A673 (cell line): ENCODE data around the gene MAPK9. TPM values are rescaled to one million over a fixed set of nuclear protein-coding genes. Genes with fewer than 3 reads are reported as not detected.

Experiments used
- BruUV-seq: library from RNA; stranded (reverse); fragments of 400-500 nt; replicated peaks from 2 replicates; lab custom pipeline; 2021; lab: Mats Ljungman, UMichigan
- CTCF ChIA-PET: fragments of 300-600 bp; sonication (Branson Sonifier 250); formaldehyde crosslinking; loops from one replicate; lab custom pipeline; 2022; ENCODE audit warnings: antibody characterized with exemption; lab: Charles Lee
- POLR2A ChIA-PET: fragments of 300-600 bp; sonication (Branson Sonifier 250); formaldehyde crosslinking; loops from one replicate; lab custom pipeline; 2022; ENCODE audit warnings: antibody characterized with exemption; ENCODE audit not compliant: low non-redundant PET; lab: Charles Lee
- DNase-seq: peaks from one replicate; pipeline ENCODE4 v3.0.0-alpha.2; 2015; ENCODE audit warnings: low spot score
- H3K27ac ChIP-seq: fragments of 200-600 bp; sonication (generic); 2 replicates; pipeline ENCODE4 v1.5.1; 2016; ENCODE audit warnings: mixed run types, low read depth, mild to moderate bottlenecking, mixed read lengths, antibody characterized with exemption, low read length; ENCODE audit not compliant: poor library complexity, severe bottlenecking
- H3K27me3 ChIP-seq: fragments of 200-600 bp; sonication (generic); replicated peaks from 2 replicates; pipeline ENCODE4 v1.6.1; 2017; ENCODE audit warnings: mixed run types, low read depth, mild to moderate bottlenecking, mixed read lengths, antibody characterized with exemption, low read length; ENCODE audit not compliant: insufficient read depth, poor library complexity
- H3K36me3 ChIP-seq: fragments of 200-600 bp; sonication (generic); 2 replicates; pipeline ENCODE4 v1.6.1; 2016; ENCODE audit warnings: mixed run types, mild to moderate bottlenecking, mixed read lengths, antibody characterized with exemption, low read length; ENCODE audit not compliant: insufficient read depth, poor library complexity, severe bottlenecking
- H3K4me1 ChIP-seq: fragments of 200-600 bp; sonication (generic); 2 replicates; pipeline ENCODE4 v1.6.1; 2017; ENCODE audit warnings: mixed run types, mild to moderate bottlenecking, mixed read lengths, antibody characterized with exemption, low read length; ENCODE audit not compliant: insufficient read depth, poor library complexity, severe bottlenecking
- H3K4me3 ChIP-seq: fragments of 200-600 bp; sonication (generic); 2 replicates; pipeline ENCODE4 v1.5.1; 2016; ENCODE audit warnings: low read depth, mixed run types, mild to moderate bottlenecking, mixed read lengths, low read length; ENCODE audit not compliant: poor library complexity, severe bottlenecking
- H3K9me3 ChIP-seq: fragments of 200-600 bp; sonication (generic); 2 replicates; pipeline ENCODE4 v1.6.1; 2016; ENCODE audit warnings: mixed run types, low read depth, mild to moderate bottlenecking, mixed read lengths, antibody characterized with exemption, low read length; ENCODE audit not compliant: poor library complexity, severe bottlenecking
- EZH2 ChIP-seq: fragments of 200-600 bp; sonication (generic); IDR thresholded peaks from 2 replicates; pipeline ENCODE4 v1.6.1; 2017; ENCODE audit warnings: borderline replicate concordance, low read depth, mild to moderate bottlenecking, mixed read lengths, antibody characterized with exemption, low read length; ENCODE audit not compliant: poor library complexity, severe bottlenecking
- intact Hi-C: fragments of 100-400 bp; cut with micrococcal nuclease; formaldehyde crosslinking; loops from one replicate; pipeline ENCODE4 v1.10.0; 2022; ENCODE audit not compliant: unreplicated experiment
- total RNA-seq: library from RNA; stranded (reverse); gene quantifications from 2 replicates; pipeline ENCODE4 v1.2.3, GENCODE V29; 2021
- TF ChIP-seq, protein P1 (sequence below): fragments of 300-800, 200-600 bp; sonication (generic); conservative IDR thresholded peaks from 2 replicates; pipeline ENCODE4 v1.5.1; 2017; ENCODE audit warnings: low read depth, mild to moderate bottlenecking, antibody characterized with exemption, low read length, moderate library complexity, mixed read lengths

Gene MAPK9
- total RNA-seq, 1 experiment from 2014 or later: 34.4 TPM

DNA sequence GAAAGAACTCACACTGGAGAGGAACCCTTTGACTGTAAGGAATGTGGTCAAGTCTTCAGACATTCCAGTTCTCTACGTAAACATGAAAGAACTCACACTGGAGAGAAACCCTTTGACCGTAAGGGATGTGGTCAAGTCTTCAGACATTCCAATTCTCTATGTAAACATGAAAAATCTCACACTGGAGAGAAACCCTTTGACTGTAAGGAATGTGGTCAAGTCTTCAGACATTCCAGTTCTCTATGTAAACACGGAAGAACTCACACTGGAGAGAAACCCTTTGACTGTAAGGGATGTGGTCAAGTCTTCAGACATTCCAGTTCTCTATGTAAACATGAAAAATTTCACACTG is 32.6 kb downstream of the MAPK9 start:
- H3K27me3 ChIP-seq: no peaks in the 10 kb centered on the region
- no peak overlapping the region for H3K4me3 ChIP-seq
- CTCF ChIA-PET: no interaction called here
- H3K27ac ChIP-seq: no peak overlapping the region
- no peak for TF ChIP-seq EZH2
- TF ChIP-seq, protein P1, sequence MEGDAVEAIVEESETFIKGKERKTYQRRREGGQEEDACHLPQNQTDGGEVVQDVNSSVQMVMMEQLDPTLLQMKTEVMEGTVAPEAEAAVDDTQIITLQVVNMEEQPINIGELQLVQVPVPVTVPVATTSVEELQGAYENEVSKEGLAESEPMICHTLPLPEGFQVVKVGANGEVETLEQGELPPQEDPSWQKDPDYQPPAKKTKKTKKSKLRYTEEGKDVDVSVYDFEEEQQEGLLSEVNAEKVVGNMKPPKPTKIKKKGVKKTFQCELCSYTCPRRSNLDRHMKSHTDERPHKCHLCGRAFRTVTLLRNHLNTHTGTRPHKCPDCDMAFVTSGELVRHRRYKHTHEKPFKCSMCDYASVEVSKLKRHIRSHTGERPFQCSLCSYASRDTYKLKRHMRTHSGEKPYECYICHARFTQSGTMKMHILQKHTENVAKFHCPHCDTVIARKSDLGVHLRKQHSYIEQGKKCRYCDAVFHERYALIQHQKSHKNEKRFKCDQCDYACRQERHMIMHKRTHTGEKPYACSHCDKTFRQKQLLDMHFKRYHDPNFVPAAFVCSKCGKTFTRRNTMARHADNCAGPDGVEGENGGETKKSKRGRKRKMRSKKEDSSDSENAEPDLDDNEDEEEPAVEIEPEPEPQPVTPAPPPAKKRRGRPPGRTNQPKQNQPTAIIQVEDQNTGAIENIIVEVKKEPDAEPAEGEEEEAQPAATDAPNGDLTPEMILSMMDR: no peak
- DNase-seq: no peak
- BruUV-seq: no TSS peak
- H3K4me1 ChIP-seq: no peaks in the 10 kb centered on the region
- H3K9me3 ChIP-seq: peaks cover 62% of the 10 kb centered on the region
- peaks cover 49% of the 10 kb centered on the region for H3K36me3 ChIP-seq
- POLR2A ChIA-PET: no interaction called here
- intact Hi-C loops: no loop called here

DNA sequence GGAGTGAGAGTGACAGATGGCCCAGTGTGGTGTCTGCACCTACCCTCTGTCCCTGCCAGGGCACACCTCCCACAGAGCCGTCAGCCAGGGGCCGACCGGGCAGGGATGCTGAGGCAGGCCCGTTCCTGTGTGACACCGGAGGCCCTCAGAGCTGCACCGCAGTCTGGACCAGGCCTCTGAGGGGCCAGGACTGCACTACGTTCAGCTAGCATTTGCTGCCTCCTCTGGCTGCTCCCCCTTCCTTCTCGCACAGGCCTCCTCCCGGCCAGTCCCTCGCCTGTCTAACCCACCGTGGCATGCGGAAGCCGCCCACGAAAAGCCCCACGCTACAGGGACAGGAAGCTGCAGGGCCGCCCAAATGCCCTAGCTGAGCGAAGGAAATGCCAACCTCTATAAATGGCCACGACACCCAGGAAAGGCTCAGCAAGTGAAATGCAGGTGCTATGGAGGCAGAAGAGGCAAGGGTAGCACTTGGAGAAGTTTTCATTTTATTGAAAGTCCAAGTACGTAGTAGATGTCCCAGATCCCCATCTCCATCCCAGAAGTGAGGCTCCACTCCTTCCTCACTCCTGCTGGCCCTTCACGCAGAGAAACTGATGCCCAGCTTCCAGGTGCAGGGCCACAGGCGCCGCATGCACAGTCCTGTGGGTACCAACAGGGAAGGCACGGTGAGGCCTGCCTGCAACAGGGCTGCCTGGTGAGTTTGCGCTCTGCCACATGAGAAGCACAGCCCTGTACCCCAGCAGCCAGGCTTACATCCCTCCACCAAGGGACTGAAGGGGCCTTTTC is 38.7 kb downstream of the MAPK9 start:
- intact Hi-C loops: no loop called here
- no peak for DNase-seq
- Histone ChIP-seq H3K9me3 (peaks cover 42% of the 10 kb centered on the region), H3K4me1 (no peaks in the 10 kb centered on the region), H3K36me3 (peaks cover 13% of the 10 kb centered on the region), H3K27ac (no peak overlapping the region), H3K27me3 (no peaks in the 10 kb centered on the region), H3K4me3 (no peak overlapping the region)
- CTCF ChIA-PET: no interaction called here
- POLR2A ChIA-PET: no interaction called here
- no TSS peak for BruUV-seq
- TF ChIP-seq, protein P1: no peak
- no peak for TF ChIP-seq EZH2

DNA sequence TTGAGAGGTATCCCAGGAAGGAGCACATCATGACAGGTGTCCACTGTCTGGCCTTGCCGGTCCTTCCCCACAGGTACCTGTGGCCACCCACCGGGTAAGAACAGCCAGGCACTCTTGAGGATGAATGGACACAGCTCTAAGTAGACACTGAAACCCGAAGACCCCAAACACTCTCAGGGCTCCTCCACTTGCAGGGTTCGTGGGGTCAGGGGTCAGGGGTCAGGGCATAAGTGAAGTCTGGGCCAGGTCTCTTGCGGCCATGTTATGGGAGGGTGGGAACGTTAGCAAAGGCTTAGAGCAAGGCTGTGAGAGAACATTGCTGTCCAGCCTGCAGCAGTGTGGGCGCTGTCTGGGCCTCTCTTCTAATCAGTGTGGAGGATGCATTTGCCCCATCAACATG is 40.0 kb downstream of the MAPK9 start:
- no peaks in the 10 kb centered on the region for H3K27me3 ChIP-seq
- no peaks in the 10 kb centered on the region for H3K4me1 ChIP-seq
- TF ChIP-seq, protein P1: no peak
- no peak for TF ChIP-seq EZH2
- no peak overlapping the region for H3K4me3 ChIP-seq
- peaks cover 29% of the 10 kb centered on the region for H3K9me3 ChIP-seq
- H3K36me3 ChIP-seq: peaks cover 2% of the 10 kb centered on the region
- DNase-seq: no peak
- CTCF ChIA-PET: no interaction called here
- intact Hi-C loops: no loop called here
- BruUV-seq: no TSS peak
- POLR2A ChIA-PET: no interaction called here
- H3K27ac ChIP-seq: no peak overlapping the region
